Measurements from ENCODE around the gene RAET1E.
"Not testable (repeated sequence)": the region's sequence is repeated elsewhere in the genome, so short reads cannot be mapped to it uniquely, and the experiment has no call there.

The RAET1E gene

DNA sequence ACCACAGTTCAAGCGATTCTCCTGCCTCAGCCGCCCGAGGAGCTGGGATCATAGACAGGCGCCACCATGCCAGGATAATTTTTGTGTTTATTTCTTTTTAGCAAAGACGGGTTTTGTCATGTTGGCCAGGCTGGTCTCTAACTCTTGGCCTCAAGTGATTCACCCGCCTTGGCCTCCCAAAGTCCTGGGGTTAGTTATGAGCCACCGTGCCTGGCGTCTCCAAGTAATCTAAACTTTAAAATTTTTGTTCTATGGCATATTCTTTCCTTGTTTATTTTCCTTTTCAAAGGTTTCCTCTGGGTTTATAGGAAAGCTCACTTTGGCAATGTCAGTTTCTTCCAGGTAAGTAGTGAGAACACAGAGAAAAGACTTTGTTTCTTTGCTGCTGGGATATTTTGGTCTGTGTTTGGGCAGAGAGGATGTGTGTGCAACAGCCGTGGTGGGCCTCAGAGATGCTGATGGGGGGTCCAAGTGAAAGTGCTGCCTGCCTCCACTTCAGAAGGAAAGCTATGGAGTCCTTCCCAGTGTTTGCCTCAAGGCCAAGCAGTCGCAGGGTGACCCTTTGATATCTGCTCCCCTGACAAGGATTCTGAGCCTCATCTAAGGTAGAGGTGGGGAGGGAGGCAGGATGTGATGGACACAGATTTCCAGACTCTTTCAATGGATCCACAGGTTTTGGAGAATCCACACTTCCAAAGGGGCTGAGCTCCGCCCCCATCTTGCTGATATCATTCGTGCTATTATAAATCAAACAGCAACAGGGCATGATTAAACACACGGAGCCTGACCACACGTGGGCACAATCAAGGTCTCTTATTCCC lies 36.1 kb downstream of the RAET1E start:
- DNase-seq (ENCODE audit: low read depth): peak; percentile 57

DNA sequence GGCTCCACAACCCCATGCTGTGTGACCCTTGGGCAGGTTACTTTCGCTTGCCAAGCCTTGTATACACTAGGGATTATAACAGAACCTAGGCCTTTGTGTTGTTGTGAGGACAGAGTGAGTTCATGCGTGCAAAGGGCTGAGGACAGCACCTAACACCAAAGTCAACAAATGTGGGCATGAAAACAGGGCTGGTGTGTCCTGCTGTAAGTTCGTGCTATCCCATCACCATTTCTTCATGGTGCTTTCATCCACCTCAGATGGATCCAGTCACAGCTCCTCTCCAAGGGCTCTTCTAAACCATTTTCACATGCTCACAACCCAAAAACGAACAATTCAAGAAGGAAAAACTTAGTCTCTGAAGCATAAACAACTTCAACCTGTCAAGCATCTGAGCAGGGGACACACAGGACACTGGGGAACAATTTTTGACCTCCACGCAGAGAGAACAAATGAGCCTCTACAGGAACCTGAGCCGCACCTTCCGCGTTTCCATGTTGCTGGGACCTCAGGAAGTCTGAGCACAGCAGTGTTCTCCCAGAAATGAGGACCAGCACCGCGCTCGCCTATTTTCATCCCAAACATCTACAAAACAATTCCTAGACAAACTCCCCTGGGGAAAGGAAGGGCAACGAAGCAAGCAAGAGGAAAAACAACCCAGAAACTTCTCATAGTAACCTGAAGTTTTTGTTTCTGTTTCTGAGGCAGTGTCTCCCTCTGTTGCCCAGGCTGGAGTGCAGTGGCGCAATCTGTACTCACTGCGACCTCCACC lies 36.9 kb downstream of the RAET1E start:
- DNase-seq (ENCODE audit: low read depth): no peak

DNA sequence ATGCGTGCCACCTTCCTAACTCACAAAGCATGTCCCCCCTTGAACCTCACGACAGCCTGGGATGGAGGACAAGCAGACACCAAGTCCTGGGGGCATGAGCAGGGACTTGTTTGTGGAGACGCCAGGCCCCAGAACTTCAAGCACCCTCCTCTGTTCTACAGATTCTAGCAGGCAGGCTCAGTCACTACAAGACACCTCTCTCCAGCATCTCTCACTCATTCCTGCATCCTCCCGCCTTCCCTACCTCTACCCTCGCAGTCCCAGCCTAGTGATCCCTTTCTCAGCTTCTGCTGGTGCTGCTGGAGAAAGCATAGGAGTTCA lies 37.4 kb downstream of the RAET1E start:
- DNase-seq (ENCODE audit: low read depth): no peak

DNA sequence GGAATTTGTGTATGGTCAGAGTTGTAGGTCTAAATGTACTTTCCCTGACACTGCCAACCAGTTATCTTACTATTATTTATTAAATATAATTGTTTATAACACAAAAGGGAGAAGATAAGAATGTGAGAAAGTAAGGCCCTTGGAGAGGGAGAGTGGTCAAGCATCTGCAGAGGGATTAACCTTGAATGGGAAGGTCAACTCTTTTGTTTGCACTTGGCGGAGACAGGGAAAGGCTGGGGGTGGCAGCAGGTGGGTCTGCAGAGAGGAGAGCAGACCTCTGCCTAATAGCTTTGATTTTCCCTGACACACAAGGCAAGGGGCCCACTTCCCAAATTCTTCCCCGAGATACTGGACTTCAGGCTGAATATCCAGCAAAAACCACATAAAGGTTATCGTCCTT lies 38.0 kb downstream of the RAET1E start:
- no peak for DNase-seq (ENCODE audit: low read depth)

DNA sequence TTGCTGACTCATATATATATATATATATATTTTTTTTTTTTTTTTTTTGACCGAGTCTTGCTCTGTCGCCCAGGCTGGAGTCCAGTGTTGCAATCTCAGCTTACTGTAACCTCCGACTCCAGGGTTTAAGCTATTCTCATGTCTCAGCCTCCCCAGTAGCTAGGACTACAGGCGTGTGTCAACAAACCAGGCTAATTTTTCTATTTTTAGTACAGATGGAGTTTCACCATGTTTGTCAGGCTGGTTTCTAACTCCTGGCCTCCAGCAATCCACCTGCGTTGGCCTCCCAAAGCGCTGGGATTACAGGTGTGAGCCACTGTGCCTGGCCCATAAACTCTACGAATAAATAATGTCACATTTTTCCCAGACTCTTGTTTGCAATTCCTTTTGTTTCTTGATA lies 38.5 kb downstream of the RAET1E start:
- DNase-seq (ENCODE audit: low read depth): peak; percentile 92

DNA sequence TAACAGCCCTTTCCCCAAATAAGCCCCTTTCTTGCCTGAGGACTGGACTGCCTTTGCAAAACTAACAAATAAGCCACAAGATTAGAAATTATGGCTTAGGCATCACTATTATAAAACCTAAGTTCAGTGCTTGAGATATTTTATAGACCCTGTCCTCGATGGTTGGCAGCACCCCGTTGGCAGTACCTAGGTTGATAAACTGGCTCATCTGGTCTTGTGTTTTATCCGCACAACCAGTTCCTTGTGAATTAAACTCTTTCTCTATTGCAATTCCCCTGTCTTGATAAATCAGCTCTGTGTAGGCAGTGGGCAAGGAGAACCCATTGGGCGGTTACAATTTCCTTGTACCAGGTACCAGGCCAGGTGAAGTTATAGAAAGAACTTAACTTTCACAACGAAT lies 40.4 kb downstream of the RAET1E start:
- no peak for DNase-seq (ENCODE audit: low read depth)

DNA sequence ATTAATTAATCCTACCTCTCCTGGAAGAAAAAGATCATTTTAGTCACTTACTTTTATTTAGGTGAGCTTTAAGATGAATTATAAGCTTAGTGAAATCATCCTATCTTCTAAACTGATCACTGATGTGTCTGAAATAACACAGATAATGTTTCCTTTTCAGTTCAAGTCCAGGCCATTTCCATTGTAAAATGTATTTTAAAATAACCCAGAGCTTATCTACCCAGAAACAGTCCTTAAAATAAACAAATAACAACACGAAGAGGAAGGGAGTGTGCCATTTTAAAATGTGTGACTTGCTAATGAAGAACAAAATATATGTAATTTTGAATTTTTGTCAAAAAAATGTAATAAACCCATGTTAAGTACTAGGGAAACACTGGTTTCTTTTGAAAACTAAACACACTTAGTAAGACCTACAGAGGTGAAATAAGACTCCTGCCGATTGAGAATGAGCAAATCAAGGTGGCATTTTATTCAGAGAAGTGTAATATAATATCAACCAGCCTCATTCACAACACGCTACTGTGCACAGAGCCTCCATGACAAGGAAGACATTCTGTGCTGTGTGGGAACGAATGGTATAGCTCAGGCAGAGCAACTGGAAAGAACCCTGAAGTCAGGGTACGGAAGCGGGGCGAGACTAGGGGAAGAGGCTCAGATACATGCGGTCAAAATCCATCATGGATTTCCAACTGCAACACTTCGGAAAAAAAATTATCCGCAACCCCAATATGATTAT lies 41.5 kb downstream of the RAET1E start:
- DNase-seq (ENCODE audit: low read depth): no peak

DNA sequence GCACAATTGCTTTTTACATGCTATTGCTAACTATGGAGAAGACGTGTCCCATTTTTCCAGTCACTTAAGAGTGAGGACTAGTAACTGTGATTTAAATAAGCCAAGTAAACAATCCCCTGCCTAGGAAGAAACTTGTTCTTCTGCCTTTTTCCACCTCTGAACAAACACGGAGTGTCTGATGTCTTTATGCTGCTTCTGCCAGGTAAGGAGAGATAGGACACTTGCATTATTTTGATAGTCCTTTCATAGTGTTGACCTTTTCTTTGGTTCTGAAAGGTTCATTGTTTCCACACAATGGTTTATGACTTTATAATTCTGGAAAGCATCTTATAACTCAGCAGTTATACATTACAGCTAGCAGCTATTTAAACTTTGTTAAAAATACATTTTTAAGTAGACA lies 42.2 kb downstream of the RAET1E start:
- no peak for DNase-seq (ENCODE audit: low read depth)

DNA sequence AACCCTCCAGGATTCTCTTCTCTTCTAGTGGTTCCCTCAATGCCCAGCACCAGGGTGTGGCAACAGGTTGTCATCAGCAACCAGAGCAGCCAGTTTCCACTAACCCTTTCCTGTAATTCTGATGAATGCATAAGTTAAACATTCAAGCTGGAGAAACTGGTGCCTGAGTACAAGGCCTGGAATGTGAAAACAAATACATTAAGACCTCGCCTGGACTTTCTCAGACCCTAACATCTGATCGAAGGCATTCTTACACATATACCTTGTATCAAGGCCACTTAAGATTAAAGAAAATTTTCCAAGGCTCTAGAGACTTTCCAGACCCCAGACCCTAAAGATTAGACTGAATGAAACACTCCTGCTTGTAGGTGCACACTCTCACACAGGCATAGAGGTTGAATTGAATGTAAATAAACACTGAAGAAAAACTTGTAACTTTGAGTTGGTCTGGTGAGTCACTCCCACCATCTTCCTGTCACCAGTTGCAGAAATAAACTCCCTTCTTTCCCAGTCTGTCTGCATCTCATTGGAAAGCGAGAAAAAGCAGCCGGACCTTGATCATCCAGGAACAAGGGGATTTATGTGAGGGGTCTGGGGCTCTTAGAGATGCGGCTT lies 42.8 kb downstream of the RAET1E start:
- peak; percentile 92 for DNase-seq (ENCODE audit: low read depth)

DNA sequence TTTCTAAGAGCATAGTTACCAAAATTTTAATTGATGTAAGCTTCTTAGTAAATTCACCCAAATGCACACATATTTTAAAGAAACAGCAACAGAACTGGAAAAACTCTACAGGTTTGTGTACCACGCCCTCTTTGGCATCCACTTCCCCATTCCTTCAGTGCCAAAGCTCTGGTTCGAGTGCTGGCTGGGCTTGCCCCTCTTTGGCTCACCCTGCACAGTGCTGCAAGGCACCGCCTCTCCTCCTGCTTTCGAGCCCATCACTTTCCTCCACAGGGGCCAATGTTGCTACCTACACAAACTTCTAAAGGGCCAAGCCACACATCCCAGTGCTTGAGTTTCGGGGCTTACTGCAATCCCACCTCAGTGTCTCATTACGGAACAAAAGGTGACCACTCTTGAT lies 43.4 kb downstream of the RAET1E start:
- DNase-seq (ENCODE audit: low read depth): no peak

DNA sequence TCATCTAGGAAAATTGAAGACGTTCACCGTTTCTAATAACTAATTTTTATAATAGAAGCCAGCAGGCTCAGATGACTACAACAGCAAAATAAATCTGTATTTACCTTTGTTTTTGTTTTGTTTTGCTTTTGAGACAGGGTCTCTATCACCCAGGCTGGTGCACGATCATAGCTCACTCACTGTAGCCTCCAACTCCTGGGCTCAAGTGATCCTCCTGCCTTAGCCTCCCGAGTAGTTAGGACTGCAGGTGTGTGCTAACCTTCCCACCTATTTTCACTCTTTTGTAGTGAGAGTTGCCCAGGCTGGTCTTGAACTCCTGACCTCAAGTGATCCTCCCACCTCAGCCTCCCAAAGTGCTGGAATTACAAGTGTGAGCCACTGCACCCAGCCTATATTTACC lies 43.9 kb downstream of the RAET1E start:
- DNase-seq (ENCODE audit: low read depth): not testable (repeated sequence)

DNA sequence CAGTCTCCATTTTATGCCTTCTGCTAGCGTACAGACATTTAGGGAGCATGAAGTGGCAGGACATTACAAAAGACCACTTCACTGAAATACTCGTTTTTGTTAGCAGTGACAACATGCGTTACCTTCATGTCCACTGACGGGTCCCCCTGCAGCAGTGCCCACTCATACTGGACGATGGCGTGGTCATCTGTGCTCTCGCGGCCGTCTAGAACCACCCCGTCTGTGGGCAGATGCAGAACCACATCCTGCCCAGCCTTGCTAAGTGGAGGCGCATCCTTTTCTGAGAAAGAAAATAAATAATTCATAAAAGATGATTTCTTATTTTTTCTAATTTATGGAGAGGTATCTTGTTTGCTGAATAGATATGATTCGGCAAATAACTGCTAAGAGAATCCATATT lies 45.0 kb downstream of the RAET1E start:
- no peak for DNase-seq (ENCODE audit: low read depth)

DNA sequence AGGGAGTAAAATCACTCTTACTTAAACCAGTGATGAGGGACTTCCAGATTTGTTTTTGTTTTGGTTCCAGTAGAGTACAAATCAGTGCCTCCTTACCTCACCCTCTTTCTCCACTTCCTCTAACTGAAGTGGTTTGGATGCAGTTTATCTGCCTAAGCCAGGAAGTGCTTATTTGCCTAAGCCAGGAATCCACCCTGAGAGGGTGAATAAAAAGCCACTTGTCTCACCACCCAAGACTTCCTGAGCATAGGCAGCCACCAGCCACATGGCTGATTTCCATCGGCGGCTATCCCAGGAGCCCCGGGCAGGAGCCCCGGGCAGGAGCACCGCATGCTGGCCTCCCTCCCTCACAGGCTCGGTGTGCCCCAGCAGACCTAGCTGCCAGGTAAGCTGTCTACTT lies 45.7 kb downstream of the RAET1E start:
- peak; percentile 66 for DNase-seq (ENCODE audit: low read depth)

DNA sequence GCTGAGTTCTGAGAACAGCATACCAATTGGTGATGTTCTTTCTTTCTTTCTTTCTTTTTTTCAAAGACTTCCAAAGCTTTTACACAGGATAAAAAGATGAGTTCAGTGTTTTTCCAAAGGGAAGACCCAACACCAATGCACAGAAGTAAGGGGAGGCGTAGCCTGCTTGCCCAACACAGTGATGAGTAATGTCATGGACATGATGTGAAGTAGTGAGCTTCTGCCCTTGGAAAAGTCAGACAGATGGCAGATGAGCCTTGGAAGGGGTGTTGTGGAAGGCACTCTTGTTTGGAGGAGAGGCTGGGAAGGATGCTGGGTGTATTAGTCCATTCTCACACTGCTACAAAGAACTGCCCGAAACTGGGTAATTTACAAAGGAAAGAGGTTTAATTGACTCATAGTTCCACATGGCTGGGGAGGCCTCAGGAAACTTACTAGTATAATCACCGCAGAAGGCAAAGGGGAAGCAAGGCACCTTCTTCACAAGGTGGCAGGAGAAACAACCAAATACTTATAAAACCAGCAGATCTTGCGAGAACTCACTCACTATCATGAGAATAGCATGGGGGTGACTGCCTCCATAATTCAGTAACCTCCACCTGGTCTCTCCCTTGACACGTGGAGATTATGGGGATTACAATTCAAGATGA lies 46.3 kb downstream of the RAET1E start:
- peak; percentile 83 for DNase-seq (ENCODE audit: low read depth)

DNA sequence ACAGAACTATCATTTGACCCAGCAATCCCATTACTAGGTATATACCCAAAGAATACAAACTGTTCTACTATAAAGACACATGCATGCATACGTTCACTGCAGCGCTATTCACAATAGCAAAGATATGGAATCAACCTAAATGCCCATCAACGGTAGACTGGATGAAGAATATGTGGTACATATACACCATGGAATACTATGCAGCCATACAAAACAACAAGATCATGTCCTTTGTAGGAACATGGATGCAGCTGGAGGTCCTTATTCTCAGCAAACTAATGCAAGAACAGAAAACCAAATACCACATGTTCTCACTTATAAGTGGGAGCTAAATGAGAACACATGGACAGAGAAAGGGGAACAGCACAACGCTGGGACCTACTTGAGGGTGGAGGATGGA lies 49.6 kb downstream of the RAET1E start:
- not testable (repeated sequence) for DNase-seq (ENCODE audit: low read depth)
